GM12878 (cell line): ENCODE measurements around the gene AGAP1. TPM values are rescaled to one million over a fixed set of nuclear protein-coding genes. Genes with fewer than 3 reads are reported as not detected.

Source experiments
- ATAC-seq: fragments of 200-7000 bp; cut with Tn5 transposase; 3 replicates; pipeline ENCODE4 v1.9.1; 2020; ENCODE audit warnings: mild to moderate bottlenecking, moderate library complexity
- BruUV-seq: library from RNA; stranded (reverse); fragments of 400-500 nt; replicated peaks from 2 replicates; lab custom pipeline; 2021; lab: Mats Ljungman, UMichigan
- CTCF ChIA-PET: fragments of 300-600 bp; sonication (Branson Sonifier 250); formaldehyde crosslinking; extraction: SDS; loops from one replicate; lab custom pipeline; 2021; ENCODE audit warnings: inconsistent platforms; lab: Yijun Ruan, JAX
- POLR2A ChIA-PET: fragments of 350-600 bp; formaldehyde crosslinking; extraction: SDS; loops from one replicate; lab custom pipeline; 2021; ENCODE audit warnings: inconsistent platforms; lab: Charles Lee
- RAD21 ChIA-PET: fragments of 300-600 bp; sonication (Branson Sonifier 250); formaldehyde crosslinking; loops from one replicate; lab custom pipeline; 2023; ENCODE audit warnings: antibody characterized with exemption; ENCODE audit not compliant: unreplicated experiment; lab: Charles Lee
- SMC1A ChIA-PET: fragments of 300-600 bp; sonication (Branson Sonifier 250); formaldehyde crosslinking; loops from one replicate; lab custom pipeline; 2023; ENCODE audit not compliant: unreplicated experiment, uncharacterized antibody; lab: Charles Lee
- DNase-seq: peaks from one replicate; pipeline ENCODE4 v3.0.0-alpha.2; 2011; ENCODE audit warnings: low read depth, low spot score
- FAIRE-seq: peaks from 3 replicates; lab custom pipeline; 2011; peaks lifted over from hg19 to GRCh38; lab: Jason Lieb, UNC
- H2AFZ ChIP-seq: 2 replicates; pipeline ENCODE4 v1.6.0; 2011; ENCODE audit warnings: low read depth, low read length, control low read depth; ENCODE audit not compliant: control insufficient read depth
- H3K27ac ChIP-seq: 2 replicates; pipeline ENCODE4 v1.5.1; 2011; ENCODE audit warnings: control low read depth; ENCODE audit not compliant: control insufficient read depth, insufficient read depth
- H3K27me3 ChIP-seq, 2 experiments: replicated peaks in 1 of 2; 2 replicates each; pipeline versions ENCODE4 v1.6.0 to v1.6.1; 2011; ENCODE audit warnings: low read length in 1 of 2; ENCODE audit not compliant: control insufficient read depth in 2 of 2, insufficient read depth in 2 of 2
- H3K36me3 ChIP-seq, 2 experiments: 2 replicates each; pipeline ENCODE4 v1.5.1; 2011; ENCODE audit warnings: low read length in 1 of 2; ENCODE audit not compliant: control insufficient read depth in 2 of 2, insufficient read depth in 2 of 2
- H3K4me1 ChIP-seq: 2 replicates; pipeline ENCODE4 v1.6.1; 2011; ENCODE audit warnings: mild to moderate bottlenecking, low read length, moderate library complexity, mixed read lengths; ENCODE audit not compliant: control insufficient read depth, insufficient read depth
- H3K4me2 ChIP-seq: 2 replicates; pipeline ENCODE4 v1.6.0; 2011; ENCODE audit warnings: control low read depth; ENCODE audit not compliant: control insufficient read depth, insufficient read depth
- H3K4me3 ChIP-seq: fragments of 200-600 bp; sonication (generic); 2 replicates; pipeline ENCODE4 v1.5.1; 2016
- H3K79me2 ChIP-seq: 2 replicates; pipeline ENCODE4 v1.6.0; 2011; ENCODE audit warnings: low read length; ENCODE audit not compliant: control insufficient read depth, insufficient read depth
- H3K9ac ChIP-seq: 2 replicates; pipeline ENCODE4 v1.8.0; 2011; ENCODE audit warnings: low read length, control low read depth, mixed read lengths; ENCODE audit not compliant: control insufficient read depth, insufficient read depth
- H3K9me3 ChIP-seq: replicated peaks from 3 replicates; pipeline ENCODE4 v1.5.1; 2011; ENCODE audit warnings: mild to moderate bottlenecking, low read length; ENCODE audit not compliant: control insufficient read depth, insufficient read depth
- H4K20me1 ChIP-seq: 2 replicates; pipeline ENCODE4 v1.6.0; 2011; ENCODE audit not compliant: control insufficient read depth, insufficient read depth
- BCL11A ChIP-seq: IDR thresholded peaks from 2 replicates; pipeline ENCODE4 v1.6.1; 2011; ENCODE audit warnings: low read depth, low read length
- CREM ChIP-seq: IDR thresholded peaks from 2 replicates; pipeline ENCODE4 v1.6.1; 2014; ENCODE audit warnings: antibody characterized with exemption, low read depth
- EP300 ChIP-seq, 2 experiments: fragments of 150-350 bp in 1 of 2; IDR thresholded peaks; 2 replicates each; pipeline ENCODE4 v1.6.1; 2011 to 2012; ENCODE audit warnings: low read depth in 2 of 2, low read length in 2 of 2, borderline replicate concordance in 1 of 2, improper control_type of control experiment in 1 of 2, inconsistent platforms in 1 of 2; ENCODE audit not compliant: control insufficient read depth in 1 of 2
- GATAD2B ChIP-seq: fragments of 450-650 bp; conservative IDR thresholded peaks from 2 replicates; pipeline ENCODE4 v1.6.1; 2017; ENCODE audit warnings: low read depth, mild to moderate bottlenecking, moderate library complexity
- IRF4 ChIP-seq: IDR thresholded peaks from 2 replicates; pipeline ENCODE4 v1.6.1; 2011; ENCODE audit warnings: low read depth, low read length
- MTA2 ChIP-seq: fragments of 450-650 bp; IDR thresholded peaks from 2 replicates; pipeline ENCODE4 v1.6.1; 2016; ENCODE audit warnings: low read depth, mild to moderate bottlenecking, moderate library complexity
- MYC ChIP-seq: IDR thresholded peaks from 2 replicates; pipeline ENCODE4 v1.6.1; 2011; ENCODE audit warnings: mild to moderate bottlenecking, low read length, moderate library complexity, inconsistent platforms; ENCODE audit not compliant: insufficient read depth, insufficient replicate concordance, insufficient read length, severe bottlenecking
- NRF1 ChIP-seq: conservative IDR thresholded peaks from 2 replicates; pipeline ENCODE4 v1.6.1; 2011; ENCODE audit warnings: mild to moderate bottlenecking, low read depth, low read length, improper control_type of control experiment
- PML ChIP-seq: IDR thresholded peaks from 2 replicates; pipeline ENCODE4 v1.6.1; 2012; ENCODE audit warnings: low read length, inconsistent platforms
- RAD51 ChIP-seq: fragments of 450-650 bp; IDR thresholded peaks from 2 replicates; pipeline ENCODE4 v1.6.1; 2016; ENCODE audit warnings: moderate library complexity, mild to moderate bottlenecking, inconsistent platforms
- RCOR1 ChIP-seq: conservative IDR thresholded peaks from 2 replicates; pipeline ENCODE4 v1.6.1; 2012; ENCODE audit warnings: low read depth, low read length, improper control_type of control experiment
- YBX1 ChIP-seq: fragments of 450-650 bp; IDR thresholded peaks from 2 replicates; pipeline ENCODE4 v1.6.1; 2016; ENCODE audit warnings: antibody characterized with exemption
- WGBS: methylation state at CpG from one replicate; pipeline ENCODE4 v1.1.6; 2016; ENCODE audit warnings: low lambda C conversion rate; ENCODE audit not compliant: insufficient replicate concordance, insufficient coverage; ENCODE audit errors: missing lambda C conversion rate; 5-methylcytosine and 5-hydroxymethylcytosine counted together
- in situ Hi-C: fragments of 300-500 bp; cut with MboI; formaldehyde crosslinking; loops from 9 replicates; pipeline ENCODE4 v1.14.3; 2018; ENCODE audit warnings: mixed read lengths
- intact Hi-C: fragments of 100-400 bp; cut with micrococcal nuclease; formaldehyde crosslinking; loops from one replicate; pipeline ENCODE4 v1.14.2; 2022; ENCODE audit not compliant: unreplicated experiment
- polyA plus RNA-seq, 11 experiments: library from polyadenylated mRNA; depleted of rRNA in 4 of 11; unstranded in 6 of 11; stranded (reverse) in 5 of 11; fragments of >200 nt; fragmentation: Nextera tagmentation in 4 of 11; fragmentation: Illumina TruSeq in 1 of 11; extraction: Ambion mirVana in 4 of 11; extraction: Trizol in 1 of 11; gene quantifications; 1 replicate in 1 of 11; 2 replicates in 10 of 11; pipeline versions ENCODE4 v1.2.1 to v1.2.3, GENCODE V29; 2011 to 2016; ENCODE audit warnings: inconsistent platforms in 2 of 11, missing spikeins in 2 of 11, low read depth in 1 of 11
- total RNA-seq, 4 experiments: library from RNA; depleted of rRNA in 3 of 4; stranded (reverse); fragments of >200 nt in 3 of 4; fragmentation: Illumina TruSeq in 1 of 4; extraction: Trizol in 1 of 4; gene quantifications; 2 replicates each; pipeline versions ENCODE4 v1.2.1 to v1.2.3, GENCODE V29; 2013 to 2021
- TF ChIP-seq, protein P1 (sequence below): IDR thresholded peaks from 2 replicates; pipeline ENCODE4 v1.6.1; 2012; ENCODE audit warnings: mild to moderate bottlenecking, low read depth, low read length
- TF ChIP-seq, protein P2 (sequence below): fragments of 450-650 bp; formaldehyde crosslinking; IDR thresholded peaks from 2 replicates; pipeline ENCODE4 v1.5.0; 2022; ENCODE audit warnings: mild to moderate bottlenecking, missing genetic modification characterization
- TF ChIP-seq, protein P3 (sequence below): IDR thresholded peaks from 2 replicates; pipeline ENCODE4 v1.6.1; 2011; ENCODE audit warnings: low read depth, low read length, improper control_type of control experiment, borderline replicate concordance

Gene AGAP1
- total and polyA plus RNA-seq, 10 of the 15 experiments (the other 5 are each of a cell fraction or from before 2014, with no cell fraction given): 0.05 to 0.15 (median 0.06) TPM; not detected in 7

DNA sequence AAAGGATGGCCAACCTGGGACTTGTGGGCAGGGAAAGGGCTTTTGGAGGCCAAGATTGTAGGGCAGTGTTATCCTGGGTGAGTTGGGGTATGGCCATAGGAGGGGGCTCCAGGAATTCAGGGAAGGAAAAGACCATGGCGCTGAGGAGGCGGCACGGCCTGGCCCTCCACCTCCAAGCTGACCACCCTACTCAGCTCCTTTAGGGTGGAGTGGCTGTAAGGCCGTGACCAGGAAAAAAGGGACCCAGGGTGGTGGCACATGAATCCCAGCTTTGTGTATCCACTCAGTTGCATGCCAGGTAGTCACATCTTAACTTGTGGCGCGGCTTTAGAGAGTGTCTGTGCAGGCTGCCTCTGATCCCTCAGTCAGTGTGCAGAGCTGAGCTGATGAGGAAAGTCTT, 168.1 kb downstream of the AGAP1 start:
- no peak for DNase-seq
- H2AFZ ChIP-seq: no peak overlapping the region
- ChIA-PET SMC1A (no interaction called here), POLR2A (no interaction called here), RAD21 (no interaction called here), CTCF (no interaction called here)
- no peaks in the 10 kb centered on the region; the same call in 1 of the 2 replicates for H4K20me1 ChIP-seq
- ATAC-seq: no peak
- in situ Hi-C loops: no loop called here
- no peak overlapping the region for H3K9ac ChIP-seq
- intact Hi-C loops: no loop called here
- H3K36me3 ChIP-seq: no peaks in the 10 kb centered on the region
- no peak overlapping the region for H3K27ac ChIP-seq
- H3K4me1 ChIP-seq: no peaks in the 10 kb centered on the region
- H3K9me3 ChIP-seq: no peaks in the 10 kb centered on the region
- 57% methylated on average over 6 of the region's 6 CpGs for WGBS
- H3K4me2 ChIP-seq: no peak overlapping the region
- H3K27me3 ChIP-seq: peaks cover 0 to 2% of the 10 kb centered on the region in 2 experiments; a peak in 3 of 4 replicates
- H3K79me2 ChIP-seq: no peaks in the 10 kb centered on the region
- no peak for FAIRE-seq
- no TSS peak for BruUV-seq
- no peak overlapping the region for H3K4me3 ChIP-seq
- TF ChIP-seq RCOR1: no peak
- TF ChIP-seq GATAD2B: no peak
- TF ChIP-seq, protein P1, sequence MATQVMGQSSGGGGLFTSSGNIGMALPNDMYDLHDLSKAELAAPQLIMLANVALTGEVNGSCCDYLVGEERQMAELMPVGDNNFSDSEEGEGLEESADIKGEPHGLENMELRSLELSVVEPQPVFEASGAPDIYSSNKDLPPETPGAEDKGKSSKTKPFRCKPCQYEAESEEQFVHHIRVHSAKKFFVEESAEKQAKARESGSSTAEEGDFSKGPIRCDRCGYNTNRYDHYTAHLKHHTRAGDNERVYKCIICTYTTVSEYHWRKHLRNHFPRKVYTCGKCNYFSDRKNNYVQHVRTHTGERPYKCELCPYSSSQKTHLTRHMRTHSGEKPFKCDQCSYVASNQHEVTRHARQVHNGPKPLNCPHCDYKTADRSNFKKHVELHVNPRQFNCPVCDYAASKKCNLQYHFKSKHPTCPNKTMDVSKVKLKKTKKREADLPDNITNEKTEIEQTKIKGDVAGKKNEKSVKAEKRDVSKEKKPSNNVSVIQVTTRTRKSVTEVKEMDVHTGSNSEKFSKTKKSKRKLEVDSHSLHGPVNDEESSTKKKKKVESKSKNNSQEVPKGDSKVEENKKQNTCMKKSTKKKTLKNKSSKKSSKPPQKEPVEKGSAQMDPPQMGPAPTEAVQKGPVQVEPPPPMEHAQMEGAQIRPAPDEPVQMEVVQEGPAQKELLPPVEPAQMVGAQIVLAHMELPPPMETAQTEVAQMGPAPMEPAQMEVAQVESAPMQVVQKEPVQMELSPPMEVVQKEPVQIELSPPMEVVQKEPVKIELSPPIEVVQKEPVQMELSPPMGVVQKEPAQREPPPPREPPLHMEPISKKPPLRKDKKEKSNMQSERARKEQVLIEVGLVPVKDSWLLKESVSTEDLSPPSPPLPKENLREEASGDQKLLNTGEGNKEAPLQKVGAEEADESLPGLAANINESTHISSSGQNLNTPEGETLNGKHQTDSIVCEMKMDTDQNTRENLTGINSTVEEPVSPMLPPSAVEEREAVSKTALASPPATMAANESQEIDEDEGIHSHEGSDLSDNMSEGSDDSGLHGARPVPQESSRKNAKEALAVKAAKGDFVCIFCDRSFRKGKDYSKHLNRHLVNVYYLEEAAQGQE: no peak
- TF ChIP-seq IRF4: no peak
- TF ChIP-seq YBX1: no peak
- no peak for TF ChIP-seq NRF1
- no peak for TF ChIP-seq BCL11A
- no peak for TF ChIP-seq PML
- TF ChIP-seq MYC: no peak
- no peak for TF ChIP-seq EP300 (IDR thresholded peaks at IDR 0.05; ENCODE audit: borderline replicate concordance in 1 of 2, control insufficient read depth in 1 of 2, low read depth in 2 of 2, low read length in 2 of 2)
- TF ChIP-seq, protein P2, sequence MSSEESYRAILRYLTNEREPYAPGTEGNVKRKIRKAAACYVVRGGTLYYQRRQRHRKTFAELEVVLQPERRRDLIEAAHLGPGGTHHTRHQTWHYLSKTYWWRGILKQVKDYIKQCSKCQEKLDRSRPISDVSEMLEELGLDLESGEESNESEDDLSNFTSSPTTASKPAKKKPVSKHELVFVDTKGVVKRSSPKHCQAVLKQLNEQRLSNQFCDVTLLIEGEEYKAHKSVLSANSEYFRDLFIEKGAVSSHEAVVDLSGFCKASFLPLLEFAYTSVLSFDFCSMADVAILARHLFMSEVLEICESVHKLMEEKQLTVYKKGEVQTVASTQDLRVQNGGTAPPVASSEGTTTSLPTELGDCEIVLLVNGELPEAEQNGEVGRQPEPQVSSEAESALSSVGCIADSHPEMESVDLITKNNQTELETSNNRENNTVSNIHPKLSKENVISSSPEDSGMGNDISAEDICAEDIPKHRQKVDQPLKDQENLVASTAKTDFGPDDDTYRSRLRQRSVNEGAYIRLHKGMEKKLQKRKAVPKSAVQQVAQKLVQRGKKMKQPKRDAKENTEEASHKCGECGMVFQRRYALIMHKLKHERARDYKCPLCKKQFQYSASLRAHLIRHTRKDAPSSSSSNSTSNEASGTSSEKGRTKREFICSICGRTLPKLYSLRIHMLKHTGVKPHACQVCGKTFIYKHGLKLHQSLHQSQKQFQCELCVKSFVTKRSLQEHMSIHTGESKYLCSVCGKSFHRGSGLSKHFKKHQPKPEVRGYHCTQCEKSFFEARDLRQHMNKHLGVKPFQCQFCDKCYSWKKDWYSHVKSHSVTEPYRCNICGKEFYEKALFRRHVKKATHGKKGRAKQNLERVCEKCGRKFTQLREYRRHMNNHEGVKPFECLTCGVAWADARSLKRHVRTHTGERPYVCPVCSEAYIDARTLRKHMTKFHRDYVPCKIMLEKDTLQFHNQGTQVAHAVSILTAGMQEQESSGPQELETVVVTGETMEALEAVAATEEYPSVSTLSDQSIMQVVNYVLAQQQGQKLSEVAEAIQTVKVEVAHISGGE (CRISPR knock-in tag): no peak
- TF ChIP-seq CREM: no peak
- TF ChIP-seq MTA2: no peak
- no peak for TF ChIP-seq RAD51
- TF ChIP-seq, protein P3, sequence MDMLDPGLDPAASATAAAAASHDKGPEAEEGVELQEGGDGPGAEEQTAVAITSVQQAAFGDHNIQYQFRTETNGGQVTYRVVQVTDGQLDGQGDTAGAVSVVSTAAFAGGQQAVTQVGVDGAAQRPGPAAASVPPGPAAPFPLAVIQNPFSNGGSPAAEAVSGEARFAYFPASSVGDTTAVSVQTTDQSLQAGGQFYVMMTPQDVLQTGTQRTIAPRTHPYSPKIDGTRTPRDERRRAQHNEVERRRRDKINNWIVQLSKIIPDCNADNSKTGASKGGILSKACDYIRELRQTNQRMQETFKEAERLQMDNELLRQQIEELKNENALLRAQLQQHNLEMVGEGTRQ: no peak
